Measurements from ENCODE around the gene SLC25A28.

GRCh38 chr10:99665304-99665703 is 45.1 kb upstream of the SLC25A28 start:
- TF ChIP-seq, protein P1, sequence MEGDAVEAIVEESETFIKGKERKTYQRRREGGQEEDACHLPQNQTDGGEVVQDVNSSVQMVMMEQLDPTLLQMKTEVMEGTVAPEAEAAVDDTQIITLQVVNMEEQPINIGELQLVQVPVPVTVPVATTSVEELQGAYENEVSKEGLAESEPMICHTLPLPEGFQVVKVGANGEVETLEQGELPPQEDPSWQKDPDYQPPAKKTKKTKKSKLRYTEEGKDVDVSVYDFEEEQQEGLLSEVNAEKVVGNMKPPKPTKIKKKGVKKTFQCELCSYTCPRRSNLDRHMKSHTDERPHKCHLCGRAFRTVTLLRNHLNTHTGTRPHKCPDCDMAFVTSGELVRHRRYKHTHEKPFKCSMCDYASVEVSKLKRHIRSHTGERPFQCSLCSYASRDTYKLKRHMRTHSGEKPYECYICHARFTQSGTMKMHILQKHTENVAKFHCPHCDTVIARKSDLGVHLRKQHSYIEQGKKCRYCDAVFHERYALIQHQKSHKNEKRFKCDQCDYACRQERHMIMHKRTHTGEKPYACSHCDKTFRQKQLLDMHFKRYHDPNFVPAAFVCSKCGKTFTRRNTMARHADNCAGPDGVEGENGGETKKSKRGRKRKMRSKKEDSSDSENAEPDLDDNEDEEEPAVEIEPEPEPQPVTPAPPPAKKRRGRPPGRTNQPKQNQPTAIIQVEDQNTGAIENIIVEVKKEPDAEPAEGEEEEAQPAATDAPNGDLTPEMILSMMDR (IDR thresholded peaks at IDR 0.05; ENCODE audit: insufficient read depth, low read length), result no peak
- no peak for TF ChIP-seq REST (IDR thresholded peaks at IDR 0.05; ENCODE audit: insufficient replicate concordance, low read depth)
- no peak for TF ChIP-seq POLR2AphosphoS5 (IDR thresholded peaks at IDR 0.05; ENCODE audit: low read depth)
- TF ChIP-seq GABPA (IDR thresholded peaks at IDR 0.05; ENCODE audit: low read depth), result no peak

All from HL-60 (cell line).